Skeletal muscle tissue (tissue), 4 donors: ENCODE results near the gene PLPP4. TPM values are rescaled to one million over a fixed set of nuclear protein-coding genes. Genes with fewer than 3 reads are reported as not detected.

Experiments used
- H3K27ac ChIP-seq: one replicate; pipeline ENCODE4 v1.7.0; 2013; ENCODE audit warnings: mild to moderate bottlenecking, low read depth, low read length, inconsistent platforms
- H3K27me3 ChIP-seq, 3 donors: one replicate each; pipeline ENCODE4 v1.7.0; 2013; ENCODE audit warnings: low read length in 3 of 3; ENCODE audit not compliant: control insufficient read depth in 3 of 3, insufficient read depth in 3 of 3
- H3K36me3 ChIP-seq, 3 donors: one replicate each; pipeline ENCODE4 v1.7.0; 2013; ENCODE audit warnings: low read length in 3 of 3; ENCODE audit not compliant: control insufficient read depth in 3 of 3, insufficient read depth in 3 of 3
- H3K4me1 ChIP-seq, 3 donors: one replicate each; pipeline ENCODE4 v1.7.0; 2013; ENCODE audit warnings: low read length in 3 of 3, mild to moderate bottlenecking in 3 of 3; ENCODE audit not compliant: control insufficient read depth in 3 of 3, insufficient read depth in 3 of 3
- H3K4me3 ChIP-seq, 3 donors: one replicate each; pipeline ENCODE4 v1.7.0; 2013; ENCODE audit warnings: low read length in 3 of 3
- H3K9ac ChIP-seq, 3 donors: one replicate each; pipeline ENCODE4 v1.7.0; 2013; ENCODE audit warnings: low read length in 3 of 3, mild to moderate bottlenecking in 3 of 3, moderate library complexity in 2 of 3, low read depth in 1 of 3
- H3K9me3 ChIP-seq, 3 donors: one replicate each; pipeline ENCODE4 v1.7.0; 2013; ENCODE audit warnings: low read length in 3 of 3; ENCODE audit not compliant: control insufficient read depth in 3 of 3
- total RNA-seq: library from RNA; depleted of rRNA; stranded (reverse); fragments of >200 nt; gene quantifications from one replicate; pipeline ENCODE4 v1.2.3, GENCODE V29; 2014
- donor health status: Osteomylitis.

PLPP4 gene
- total RNA-seq, 1 donor from 2014 or later: 0.52 TPM

DNA sequence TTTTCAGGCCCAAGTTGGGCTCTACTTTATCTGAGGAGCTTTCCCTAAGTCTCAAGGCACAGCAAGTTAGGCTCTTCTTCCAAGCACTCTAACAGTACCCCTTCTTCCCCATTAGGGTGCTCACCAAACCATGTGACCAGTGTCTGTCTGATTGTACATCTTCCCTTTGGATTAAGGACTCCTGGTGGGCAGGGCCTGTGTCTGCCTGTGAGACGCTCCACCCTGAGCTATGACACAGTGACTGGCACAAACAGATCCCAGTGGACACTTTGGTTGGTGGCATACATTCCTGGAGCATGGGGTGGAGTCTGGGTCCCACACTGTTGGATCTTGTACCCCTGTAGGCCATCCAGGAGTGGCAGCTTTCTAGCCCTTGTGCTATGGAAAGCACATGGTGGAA is 23.8 kb downstream of the PLPP4 start:
- Histone ChIP-seq H3K27me3 (peaks cover 0 to 9% (median 0%) of the 10 kb centered on the region in 3 donors), H3K4me3 (no peak overlapping the region), H3K9me3 (peaks cover 0 to 5% (median 0%) of the 10 kb centered on the region in 3 donors), H3K4me1 (no peaks in the 10 kb centered on the region), H3K27ac (no peak overlapping the region), H3K9ac (no peak overlapping the region), H3K36me3 (no peaks in the 10 kb centered on the region)

DNA sequence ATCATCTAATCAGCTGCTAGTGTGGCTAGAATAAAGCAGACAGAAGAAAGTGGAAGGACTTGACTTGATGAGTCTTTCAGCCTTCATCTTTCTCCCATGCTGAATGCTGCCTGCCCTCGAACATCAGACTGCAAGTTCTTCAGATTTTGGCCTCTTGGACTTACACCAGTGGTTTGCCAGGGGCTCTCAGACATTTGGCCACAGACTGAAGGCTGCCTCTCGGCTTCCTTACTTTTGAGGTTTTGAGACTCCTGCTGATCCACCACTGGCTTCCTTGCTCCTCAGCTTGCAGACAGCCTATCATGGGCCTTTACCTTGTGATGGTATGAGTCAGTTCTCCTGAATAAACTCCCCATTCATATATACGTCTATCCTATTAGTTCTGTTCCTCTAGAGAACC is 26.0 kb downstream of the PLPP4 start:
- Histone ChIP-seq H3K4me3 (no peak overlapping the region), H3K4me1 (no peaks in the 10 kb centered on the region), H3K36me3 (no peaks in the 10 kb centered on the region), H3K9ac (no peak overlapping the region), H3K27ac (no peak overlapping the region), H3K9me3 (peaks cover 0 to 5% (median 0%) of the 10 kb centered on the region in 3 donors), H3K27me3 (peaks cover 0 to 9% (median 0%) of the 10 kb centered on the region in 3 donors)

DNA sequence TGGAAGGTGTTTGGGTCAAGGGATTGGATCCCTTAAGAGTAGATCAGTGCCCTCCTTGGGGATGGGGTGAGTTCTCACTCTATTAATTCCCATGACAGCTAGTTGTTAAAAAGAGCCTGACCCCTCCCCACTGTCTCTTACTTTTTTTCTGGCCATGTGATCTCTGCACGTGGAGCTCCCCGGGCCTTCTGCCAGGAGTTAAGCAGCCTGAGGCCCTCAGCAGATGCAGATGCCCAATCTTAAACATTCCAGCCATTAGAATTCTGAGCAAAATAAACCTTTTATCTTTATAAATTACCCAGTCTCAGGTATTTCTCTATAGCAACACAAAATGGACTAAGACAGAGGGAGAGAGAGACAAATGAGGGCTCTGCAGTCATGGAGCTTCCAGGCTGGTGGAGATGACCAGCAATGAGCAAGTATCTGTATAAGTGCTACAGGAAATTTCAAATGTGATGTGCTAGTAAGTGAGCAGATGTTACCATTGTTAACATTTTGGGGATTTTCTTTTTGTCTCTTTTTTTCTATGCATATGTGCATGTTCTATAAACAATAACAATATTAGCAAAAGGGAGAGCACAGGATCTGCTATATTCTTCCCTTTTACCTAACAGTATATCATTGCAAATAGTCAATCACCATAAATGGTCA is 26.7 kb downstream of the PLPP4 start:
- no peak overlapping the region for H3K9ac ChIP-seq
- H3K4me1 ChIP-seq: no peaks in the 10 kb centered on the region
- no peaks in the 10 kb centered on the region for H3K36me3 ChIP-seq
- no peak overlapping the region for H3K27ac ChIP-seq
- no peak overlapping the region for H3K4me3 ChIP-seq
- peaks cover 0 to 5% (median 0%) of the 10 kb centered on the region in 3 donors for H3K9me3 ChIP-seq
- H3K27me3 ChIP-seq: peaks cover 0 to 6% (median 0%) of the 10 kb centered on the region in 3 donors

DNA sequence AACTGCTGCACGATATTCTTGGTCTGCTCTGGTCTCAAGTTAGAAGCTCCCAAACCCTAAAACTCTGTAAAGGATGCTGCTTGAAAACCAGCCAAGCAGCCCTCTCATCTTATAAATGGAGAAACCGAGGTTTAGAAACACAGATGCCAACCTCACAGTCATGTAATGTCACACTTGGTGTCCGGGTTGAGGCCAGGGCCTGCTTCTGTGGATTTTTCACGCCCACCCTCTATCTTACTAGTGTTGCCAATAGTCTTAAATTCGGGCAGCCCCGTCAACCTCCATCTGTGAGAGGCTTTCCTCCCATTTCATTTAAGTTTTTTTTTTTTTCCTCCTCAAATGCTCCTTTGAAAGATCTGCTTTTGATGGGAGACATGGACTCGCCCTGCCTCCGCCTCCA is 28.9 kb downstream of the PLPP4 start:
- peaks cover 0 to 4% (median 0%) of the 10 kb centered on the region in 3 donors for H3K27me3 ChIP-seq
- H3K9me3 ChIP-seq: peaks cover 0 to 5% (median 3%) of the 10 kb centered on the region in 3 donors
- no peaks in the 10 kb centered on the region for H3K4me1 ChIP-seq
- H3K9ac ChIP-seq: no peak overlapping the region
- no peaks in the 10 kb centered on the region for H3K36me3 ChIP-seq
- no peak overlapping the region for H3K27ac ChIP-seq
- H3K4me3 ChIP-seq: no peak overlapping the region

DNA sequence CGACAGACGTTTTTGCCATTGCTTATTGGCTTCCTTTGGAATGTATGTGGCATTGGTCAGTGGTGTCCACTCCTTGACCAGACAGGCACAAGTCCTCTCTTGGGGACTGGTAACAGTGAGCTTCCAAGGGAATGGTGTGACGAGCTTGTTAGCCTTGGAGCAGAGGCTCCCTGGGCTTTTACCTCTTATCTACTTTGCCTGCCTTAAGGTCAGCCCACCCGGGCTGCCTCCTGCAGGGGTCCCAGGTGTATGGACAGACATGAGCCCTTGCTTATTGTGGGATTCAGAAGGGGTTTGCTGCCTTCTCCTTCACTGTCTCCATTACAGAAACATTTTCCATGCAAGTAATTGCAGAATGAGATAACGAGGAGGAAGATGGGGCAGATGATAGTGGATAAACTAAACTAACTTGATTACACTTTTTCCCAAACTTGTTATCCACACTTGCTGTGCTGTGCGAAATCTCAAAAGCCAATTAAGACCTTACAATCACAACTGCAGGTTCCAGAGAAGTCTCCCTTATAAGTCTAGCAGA is 29.7 kb downstream of the PLPP4 start:
- peaks cover 0 to 5% (median 3%) of the 10 kb centered on the region in 3 donors for H3K9me3 ChIP-seq
- H3K27ac ChIP-seq: no peak overlapping the region
- H3K4me1 ChIP-seq: no peaks in the 10 kb centered on the region
- no peak overlapping the region for H3K4me3 ChIP-seq
- no peaks in the 10 kb centered on the region for H3K36me3 ChIP-seq
- peaks cover 0 to 2% (median 0%) of the 10 kb centered on the region in 3 donors for H3K27me3 ChIP-seq
- no peak overlapping the region for H3K9ac ChIP-seq

DNA sequence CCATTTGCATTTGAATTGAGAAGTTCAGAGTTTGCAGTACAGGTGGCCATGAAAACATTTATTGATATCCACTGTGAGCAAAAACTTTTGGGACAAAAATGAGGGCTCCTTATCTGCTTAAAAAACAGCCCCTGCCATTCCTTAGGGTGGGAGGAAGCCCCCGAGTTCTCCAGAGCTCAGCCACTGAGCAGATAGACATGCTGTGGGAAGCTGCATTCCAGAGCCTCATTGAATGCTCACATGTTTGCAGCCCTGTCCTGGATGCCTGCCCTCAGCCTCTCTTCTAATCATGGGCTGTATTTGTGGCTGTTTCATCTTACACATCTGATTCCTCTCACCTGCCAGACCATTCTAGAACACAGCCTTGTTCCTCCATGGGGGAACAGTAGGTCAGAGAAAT is 33.3 kb downstream of the PLPP4 start:
- Histone ChIP-seq H3K27ac (no peak overlapping the region), H3K9ac (no peak overlapping the region), H3K9me3 (peaks cover 0 to 3% (median 0%) of the 10 kb centered on the region in 3 donors), H3K36me3 (no peaks in the 10 kb centered on the region), H3K27me3 (peaks cover 0 to 2% (median 0%) of the 10 kb centered on the region in 3 donors), H3K4me1 (no peaks in the 10 kb centered on the region), H3K4me3 (no peak overlapping the region)

DNA sequence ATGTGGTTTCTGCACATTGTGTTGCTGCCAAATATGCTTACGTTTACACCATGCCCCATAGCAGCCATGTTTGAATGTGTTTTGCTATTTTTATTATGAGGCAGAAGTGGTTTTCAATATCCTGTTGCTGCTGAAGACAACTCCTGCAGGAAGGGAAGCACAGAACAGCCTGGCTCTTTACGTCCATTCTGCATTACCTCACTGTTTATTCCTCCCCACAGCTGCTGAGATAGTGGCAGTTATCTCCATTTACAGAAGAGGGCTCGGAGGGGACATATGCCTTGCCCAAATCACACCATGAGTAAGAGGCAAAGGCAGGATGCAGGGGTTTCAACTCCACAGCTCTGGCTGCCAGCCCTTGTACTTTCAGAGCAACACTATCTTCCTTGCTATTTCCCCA is 35.3 kb downstream of the PLPP4 start:
- no peaks in the 10 kb centered on the region for H3K36me3 ChIP-seq
- peaks cover 0 to 3% (median 0%) of the 10 kb centered on the region in 3 donors for H3K9me3 ChIP-seq
- no peak overlapping the region for H3K27ac ChIP-seq
- no peaks in the 10 kb centered on the region for H3K4me1 ChIP-seq
- no peak overlapping the region for H3K4me3 ChIP-seq
- peaks cover 0 to 2% (median 0%) of the 10 kb centered on the region in 3 donors for H3K27me3 ChIP-seq
- H3K9ac ChIP-seq: no peak overlapping the region

DNA sequence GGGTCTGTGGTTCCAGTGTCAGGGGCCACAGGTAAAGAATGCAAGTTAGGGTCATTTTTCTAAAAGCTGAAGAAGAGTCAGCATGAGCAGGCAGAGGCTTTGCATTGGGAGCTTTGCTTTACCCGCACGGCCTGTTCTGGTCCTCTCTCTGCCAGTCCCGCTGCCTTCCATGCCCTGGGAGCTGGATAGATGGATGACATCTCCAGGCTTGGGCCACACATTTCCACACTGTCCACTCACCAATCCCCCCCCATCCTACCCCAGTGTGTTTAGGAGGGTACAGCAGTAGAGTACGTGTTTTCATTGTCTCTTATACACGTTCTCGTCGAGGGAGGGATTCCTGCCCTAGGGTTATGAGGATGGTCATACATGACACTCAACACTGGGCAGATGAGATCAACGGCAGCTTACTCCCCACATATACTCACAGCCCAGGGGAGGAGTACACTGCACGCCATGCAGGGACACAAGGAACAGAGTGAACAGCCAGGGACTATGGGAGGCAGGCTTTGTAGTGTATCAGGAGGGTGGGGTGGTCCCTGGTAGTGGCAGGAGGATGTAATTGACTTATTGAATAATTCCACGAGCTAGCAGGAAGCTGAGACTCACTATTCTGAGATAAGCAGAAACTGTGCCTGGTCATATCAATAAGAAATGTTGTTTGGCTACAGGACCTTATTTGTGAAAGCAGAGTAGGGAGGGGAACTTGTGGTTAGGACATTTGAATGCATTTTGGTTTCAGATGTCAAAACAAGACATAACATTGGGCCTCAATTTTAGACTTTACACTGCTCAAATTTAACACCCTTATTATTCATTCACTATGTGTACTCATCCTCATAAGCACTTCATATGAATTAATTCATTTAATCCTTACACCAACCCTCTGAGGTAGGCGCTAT is 36.6 kb downstream of the PLPP4 start:
- H3K4me3 ChIP-seq: no peak overlapping the region
- H3K36me3 ChIP-seq: no peaks in the 10 kb centered on the region
- peaks cover 0 to 2% (median 0%) of the 10 kb centered on the region in 3 donors for H3K27me3 ChIP-seq
- no peak overlapping the region for H3K9ac ChIP-seq
- no peak overlapping the region for H3K27ac ChIP-seq
- H3K9me3 ChIP-seq: peaks cover 0 to 3% (median 0%) of the 10 kb centered on the region in 3 donors
- H3K4me1 ChIP-seq: no peaks in the 10 kb centered on the region

DNA sequence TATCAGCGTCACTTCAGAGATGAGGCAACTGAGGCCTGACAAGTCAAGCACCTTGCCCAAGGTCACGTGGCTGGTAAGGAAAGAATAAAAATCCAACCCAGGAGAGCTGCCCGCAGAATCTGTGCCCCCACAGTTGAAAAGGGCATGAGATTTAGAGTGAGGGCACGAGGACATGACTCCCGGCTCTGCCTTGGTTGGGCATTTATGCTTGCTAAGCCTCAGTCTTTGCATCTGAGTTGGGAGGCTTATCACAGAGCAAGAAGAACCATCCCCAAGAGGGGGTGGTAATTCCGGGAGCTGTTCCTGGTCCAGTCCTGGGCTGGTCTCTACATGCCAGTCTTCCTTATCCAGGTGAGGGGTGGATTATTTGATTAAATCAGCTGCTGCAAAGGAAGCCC is 37.3 kb downstream of the PLPP4 start:
- Histone ChIP-seq H3K27ac (no peak overlapping the region), H3K4me3 (no peak overlapping the region), H3K4me1 (no peaks in the 10 kb centered on the region), H3K27me3 (peaks cover 0 to 2% (median 0%) of the 10 kb centered on the region in 3 donors), H3K9me3 (no peaks in the 10 kb centered on the region), H3K9ac (no peak overlapping the region), H3K36me3 (no peaks in the 10 kb centered on the region)
